Right renal pelvis (tissue), 4 donors: ENCODE data around the gene PRORP. TPM values are rescaled to one million over a fixed set of nuclear protein-coding genes. Genes with fewer than 3 reads are reported as not detected.
A peak's percentile ranks its signal among the peaks of the same experiment; 100 is the strongest.
"Not testable (repeated sequence)": the region's sequence is repeated elsewhere in the genome, so short reads cannot be mapped to it uniquely, and the experiment has no call there.

ENCODE experiments used
- DNase-seq, 4 donors: peaks; one replicate each; pipeline ENCODE4 v3.0.0-alpha.2; 2013; ENCODE audit warnings: low read depth in 4 of 4, low spot score in 3 of 4, missing footprints in 1 of 4
- polyA plus RNA-seq, 4 donors: library from polyadenylated mRNA; unstranded; fragments of 120-200 nt; gene quantifications; one replicate each; pipeline ENCODE4 v1.2.1, GENCODE V29; 2013; ENCODE audit not compliant: insufficient read length in 4 of 4

PRORP gene
- polyA plus RNA-seq, 4 donors: 25.6 to 33.1 (median 30.8) TPM

DNA sequence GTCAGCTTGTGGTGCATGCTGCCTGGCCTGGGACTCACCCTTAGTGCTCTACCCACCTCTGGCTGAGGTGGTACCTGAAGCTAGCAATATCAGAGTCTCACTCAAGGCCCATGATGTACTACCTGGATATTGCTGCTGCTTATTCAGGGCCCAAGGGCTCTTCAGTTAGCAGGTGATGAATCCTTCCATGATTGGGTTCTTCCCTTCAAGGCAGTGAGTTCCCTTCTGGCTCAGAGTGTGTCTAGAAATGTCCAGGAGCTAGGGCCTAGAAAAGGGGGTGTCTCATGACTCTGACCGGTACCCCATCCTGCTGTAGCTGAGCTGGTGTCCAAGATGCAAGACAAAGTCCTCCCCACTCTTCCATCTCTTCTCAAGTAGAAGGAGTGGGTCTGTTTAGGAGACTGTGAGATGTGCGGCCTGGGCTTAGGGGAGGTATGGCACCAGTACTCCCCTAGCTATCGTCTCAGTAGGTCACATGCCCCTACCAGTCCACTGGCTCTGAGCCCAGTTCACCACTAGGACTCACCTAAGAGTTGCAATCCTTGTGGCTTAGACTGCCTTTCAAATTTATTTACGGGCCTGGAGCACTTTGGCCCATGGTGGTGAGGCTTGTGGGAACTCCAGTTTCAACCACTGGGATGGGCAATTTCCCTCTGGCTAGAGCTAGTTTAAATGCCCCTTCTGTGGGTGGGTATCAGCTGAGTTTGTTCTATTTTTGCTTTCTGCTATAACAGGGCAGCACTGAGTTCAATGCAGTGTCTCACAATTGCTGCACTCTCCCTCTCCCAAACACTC is 12.2 kb downstream of the PRORP start:
- DNase-seq: no peak

- no peak for DNase-seq
Measured at GRCh38 chr14:35138585-35138984, 16.2 kb downstream of the PRORP start.

- DNase-seq: no peak
Measured at GRCh38 chr14:35140718-35141581, 18.6 kb downstream of the PRORP start.

- DNase-seq: no peak
Measured at GRCh38 chr14:35144029-35144428, 21.7 kb downstream of the PRORP start.

DNA sequence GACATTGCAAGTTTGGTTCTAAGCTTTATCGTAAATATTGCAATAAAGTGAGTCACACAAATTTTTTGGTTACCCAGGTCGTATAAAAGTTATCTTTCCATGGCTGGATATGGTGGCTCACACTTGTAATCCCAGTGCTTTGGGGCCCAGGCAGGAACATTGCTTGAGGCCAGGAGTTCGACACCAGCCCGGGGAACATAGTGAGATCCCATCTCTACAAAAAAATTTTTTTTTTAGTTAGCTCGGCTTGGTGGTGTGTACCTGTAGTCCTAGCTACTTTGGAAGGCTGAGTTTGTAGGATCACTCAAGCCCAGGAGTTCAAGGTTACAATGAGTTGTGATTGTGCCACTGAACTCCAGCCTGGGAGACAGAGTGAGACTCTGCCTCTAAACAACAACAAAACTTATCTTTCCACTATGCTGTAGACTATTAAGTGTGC is 24.4 kb downstream of the PRORP start:
- no peak for DNase-seq

GRCh38 chr14:35147186-35147585 is 24.8 kb downstream of the PRORP start:
- DNase-seq: no peak

- DNase-seq: no peak
Measured at GRCh38 chr14:35147711-35148110, 25.4 kb downstream of the PRORP start.

GRCh38 chr14:35149239-35149638 is 26.9 kb downstream of the PRORP start:
- no peak for DNase-seq

DNA sequence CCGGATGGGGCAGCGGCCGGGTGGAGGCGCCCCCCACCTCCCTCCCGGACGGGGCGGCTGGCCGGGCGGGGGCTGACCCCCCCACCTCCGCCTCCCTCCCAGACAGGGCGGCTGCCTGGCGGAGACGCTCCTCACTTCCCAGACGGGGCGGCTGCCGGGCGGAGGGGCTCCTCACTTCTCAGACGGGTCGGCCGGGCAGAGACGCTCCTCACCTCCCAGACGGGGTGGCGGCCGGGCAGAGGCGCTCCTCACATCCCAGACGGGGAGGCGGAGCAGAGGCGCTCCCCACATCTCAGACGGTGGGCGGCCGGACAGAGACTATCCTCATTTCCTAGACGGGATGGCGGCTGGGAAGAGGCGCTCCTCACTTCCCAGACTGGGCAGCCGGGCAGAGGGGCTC is 30.2 kb downstream of the PRORP start:
- DNase-seq: not testable (repeated sequence)

- no peak for DNase-seq
Measured at GRCh38 chr14:35154016-35154415, 31.7 kb downstream of the PRORP start.

- DNase-seq: no peak
Measured at GRCh38 chr14:35155962-35156361, 33.6 kb downstream of the PRORP start.

DNA sequence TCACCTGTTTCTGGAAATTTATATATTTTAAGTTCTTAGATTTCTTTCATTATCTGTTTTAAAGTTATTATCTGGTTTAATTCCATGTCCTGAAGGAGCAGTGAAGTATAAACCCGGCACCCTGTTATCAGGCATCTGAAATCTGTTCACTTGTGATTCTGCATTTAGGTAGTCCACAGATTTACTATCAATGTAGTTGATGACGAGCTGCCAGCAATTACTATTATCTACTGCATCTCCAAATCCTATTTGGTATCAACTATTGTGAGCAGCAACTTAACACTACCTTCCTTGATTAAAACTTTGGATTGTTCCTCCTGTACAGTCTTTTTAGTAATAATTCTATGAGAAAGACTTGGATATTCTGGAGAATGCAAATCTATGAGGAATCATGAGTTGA is 36.1 kb downstream of the PRORP start:
- DNase-seq: no peak

DNA sequence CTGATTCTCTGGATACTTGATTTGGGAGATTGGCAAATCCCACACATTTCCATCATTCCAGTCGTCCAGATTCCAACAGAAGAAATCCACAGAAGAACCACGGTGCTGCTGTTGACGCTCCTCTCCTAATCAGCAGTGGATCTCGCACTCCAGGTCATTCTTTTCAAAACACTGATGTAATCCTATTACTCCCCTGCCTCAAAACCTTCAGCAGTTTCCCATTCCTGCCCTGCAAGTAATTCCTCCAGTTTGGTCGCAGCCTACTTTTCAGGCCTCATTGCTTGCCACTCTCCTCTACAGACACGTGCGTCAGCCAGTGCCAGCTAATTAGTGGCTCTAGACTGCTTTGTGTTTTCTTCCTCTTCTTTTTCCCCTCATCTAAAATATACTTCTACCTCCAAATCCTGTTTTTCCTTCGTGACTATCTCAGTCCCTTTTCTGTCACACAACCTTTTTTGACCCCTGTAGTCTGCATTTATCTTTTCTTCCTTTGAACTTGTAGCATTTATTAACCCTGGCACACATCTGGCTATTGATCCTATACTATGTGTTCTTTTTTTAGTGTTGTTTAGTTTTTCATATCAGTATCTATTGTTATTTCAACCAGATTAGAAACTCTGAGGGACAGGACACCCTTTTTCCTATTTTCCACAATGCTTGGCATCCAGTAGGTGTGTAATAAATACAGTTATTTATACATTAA is 36.8 kb downstream of the PRORP start:
- DNase-seq: peak in 3 of 4 donors; percentile 14 to 38 (median 26)

DNA sequence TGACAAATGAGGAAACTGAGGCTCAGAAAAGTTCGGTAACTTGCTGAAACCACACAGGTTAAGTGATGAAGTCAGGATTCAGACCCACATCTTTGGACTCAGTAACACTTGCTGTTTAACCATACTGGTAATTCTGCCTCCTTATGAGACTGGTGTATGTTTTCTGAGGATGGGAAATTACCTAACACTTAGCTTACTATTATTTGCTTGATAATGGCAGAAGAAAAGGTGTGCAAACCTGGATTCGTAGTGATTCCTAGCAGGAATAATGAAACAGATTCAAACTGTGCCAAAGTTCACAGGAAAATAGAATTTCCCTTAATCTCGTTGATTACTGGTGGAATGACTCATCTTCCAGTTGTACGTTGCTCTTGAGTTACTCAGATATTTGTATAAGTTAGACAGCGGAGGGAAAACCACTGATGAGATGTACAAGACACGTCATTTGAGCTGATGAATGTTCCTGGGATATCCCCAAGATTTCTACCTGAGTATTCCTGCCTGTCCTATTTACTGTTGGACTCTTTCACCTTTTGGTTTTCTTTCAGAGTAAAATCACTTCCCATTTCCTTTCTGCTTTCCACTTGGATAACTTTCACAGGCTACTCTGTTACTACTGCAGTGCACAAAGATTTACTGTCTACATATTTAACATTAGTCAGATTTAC is 37.5 kb downstream of the PRORP start:
- no peak for DNase-seq

DNA sequence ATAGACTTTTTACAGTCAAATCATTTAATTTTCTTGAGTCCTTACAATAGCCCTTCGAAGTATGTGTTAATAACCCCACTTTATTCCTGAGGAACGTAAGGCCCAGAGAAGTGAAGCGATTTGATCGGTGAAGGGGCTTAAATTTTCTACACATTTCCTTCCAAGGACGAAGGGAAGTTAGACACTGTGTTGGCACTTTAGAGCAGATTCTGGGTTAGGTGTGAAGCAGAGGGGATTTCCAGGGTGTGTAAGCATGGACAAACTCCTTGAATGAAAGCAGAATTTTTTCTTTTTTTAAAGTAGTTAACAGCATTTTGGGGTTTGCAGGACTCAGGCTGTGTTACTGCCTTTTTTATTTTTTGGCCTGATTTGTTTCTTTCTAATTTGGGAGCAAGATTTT is 38.9 kb downstream of the PRORP start:
- DNase-seq: no peak

DNA sequence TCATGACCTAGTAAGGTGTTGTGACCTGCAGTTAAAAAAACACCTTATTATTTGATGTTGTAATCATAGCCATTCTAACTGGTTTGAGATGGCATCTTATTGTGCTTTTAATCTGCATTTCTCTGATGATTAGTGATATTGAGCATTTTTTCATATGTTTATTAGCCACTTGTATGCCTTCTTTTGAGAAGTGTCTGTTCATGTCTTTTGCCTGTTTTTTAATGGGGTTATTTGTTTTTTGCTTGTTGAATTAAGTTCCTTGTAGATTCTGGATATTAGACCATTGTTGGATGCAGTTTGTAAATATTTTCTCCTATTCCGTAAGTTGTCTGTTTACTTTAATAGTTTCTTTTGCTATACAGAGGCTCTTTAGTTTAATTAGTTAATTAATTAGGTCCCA is 41.0 kb downstream of the PRORP start:
- DNase-seq: no peak

GRCh38 chr14:35164849-35165248 is 42.5 kb downstream of the PRORP start:
- no peak for DNase-seq

DNA sequence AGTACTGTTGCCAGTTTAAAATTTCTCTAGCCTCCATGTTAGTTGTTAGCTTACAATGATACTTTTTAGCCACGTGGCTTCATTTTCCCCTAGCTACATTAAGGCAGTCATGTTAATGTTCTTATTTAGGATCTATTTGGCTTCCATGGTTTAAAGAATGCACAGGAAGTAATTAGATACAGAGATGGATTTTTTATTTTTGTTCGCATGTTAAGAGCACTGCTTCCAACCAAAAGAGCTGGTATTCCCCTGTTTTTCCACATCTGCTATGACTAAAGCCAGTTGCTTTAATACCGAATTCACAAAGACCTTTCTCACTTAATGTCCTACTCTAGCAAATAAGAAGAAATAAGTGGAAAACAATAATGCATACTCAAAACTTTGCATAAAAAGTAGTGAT is 45.1 kb downstream of the PRORP start:
- DNase-seq: no peak
